IPS DF 6.9 (cell line): ENCODE results near the gene FAM187B.
"Not testable (repeated sequence)": the region's sequence is repeated elsewhere in the genome, so short reads cannot be mapped to it uniquely, and the experiment has no call there.

ENCODE experiments used
- DNase-seq: peaks from one replicate; pipeline ENCODE4 v3.0.0-alpha.2; 2013; ENCODE audit warnings: low read depth, low spot score
- H3K27ac ChIP-seq: one replicate; pipeline ENCODE4 v1.5.1; 2013; ENCODE audit warnings: low read length, control low read depth
- H3K27me3 ChIP-seq: 2 replicates; pipeline ENCODE4 v1.6.1; 2013; ENCODE audit warnings: mild to moderate bottlenecking, low read length; ENCODE audit not compliant: control insufficient read depth, insufficient read depth
- H3K36me3 ChIP-seq: 2 replicates; pipeline ENCODE4 v1.6.1; 2013; ENCODE audit warnings: low read length; ENCODE audit not compliant: control insufficient read depth, insufficient read depth
- H3K4me1 ChIP-seq: 2 replicates; pipeline ENCODE4 v1.6.1; 2013; ENCODE audit warnings: low read length; ENCODE audit not compliant: control insufficient read depth, insufficient read depth
- H3K4me3 ChIP-seq: 2 replicates; pipeline ENCODE4 v1.5.1; 2013; ENCODE audit warnings: mild to moderate bottlenecking, low read length
- H3K9me3 ChIP-seq: 2 replicates; pipeline ENCODE4 v1.6.1; 2013; ENCODE audit warnings: low read length, inconsistent platforms; ENCODE audit not compliant: control insufficient read depth, insufficient read depth
- WGBS: extraction: QIAGEN DNeasy Blood & Tissue Kit; methylation state at CpG from one replicate; pipeline ENCODE4 v1.1.7; 2013; ENCODE audit warnings: mixed read lengths, missing lambda C conversion rate; ENCODE audit not compliant: insufficient read length, insufficient coverage; 5-methylcytosine and 5-hydroxymethylcytosine counted together

Gene FAM187B

GRCh38 chr19:35229601-35230000 is 1.1 kb upstream of the FAM187B start:
- WGBS = no CpG with 5 or more reads among the region's 8 CpGs
- no peak for DNase-seq
- Histone ChIP-seq H3K27me3 (no peaks in the 10 kb centered on the region), H3K9me3 (no peaks in the 10 kb centered on the region), H3K36me3 (no peaks in the 10 kb centered on the region), H3K4me3 (no peak overlapping the region), H3K4me1 (peaks cover 2% of the 10 kb centered on the region; the same call in 1 of the 2 replicates), H3K27ac (no peak overlapping the region)

DNA sequence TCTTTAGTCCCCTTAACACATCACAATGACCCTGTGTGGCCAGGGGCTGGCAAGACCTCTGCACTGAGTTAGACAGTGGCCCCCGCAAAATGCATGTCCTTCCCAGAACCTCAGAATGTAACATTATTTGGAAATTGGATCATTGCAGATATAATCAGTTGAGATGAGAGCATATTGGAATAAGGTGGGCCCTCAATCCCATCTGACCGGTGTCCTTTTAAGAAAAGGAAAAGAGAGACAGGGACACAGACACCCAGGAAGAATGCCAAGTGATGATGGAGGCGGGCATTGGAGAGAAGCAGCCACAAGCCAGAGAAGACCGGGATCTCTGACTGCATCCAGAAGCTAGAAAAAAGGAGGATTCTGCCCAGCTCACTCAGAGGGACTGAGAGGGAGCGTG is 1.8 kb downstream of the FAM187B start:
- H3K27me3 ChIP-seq = no peaks in the 10 kb centered on the region
- DNase-seq = no peak
- no peaks in the 10 kb centered on the region for H3K36me3 ChIP-seq
- H3K4me1 ChIP-seq = peaks cover 2% of the 10 kb centered on the region; the same call in 1 of the 2 replicates
- WGBS = no CpG with 5 or more reads among the region's 5 CpGs
- H3K4me3 ChIP-seq = no peak overlapping the region
- H3K9me3 ChIP-seq = no peaks in the 10 kb centered on the region
- no peak overlapping the region for H3K27ac ChIP-seq

GRCh38 chr19:35225951-35226350 is 2.6 kb downstream of the FAM187B start:
- H3K4me1 ChIP-seq = peaks cover 2% of the 10 kb centered on the region; the same call in 1 of the 2 replicates
- no peaks in the 10 kb centered on the region for H3K36me3 ChIP-seq
- WGBS = no CpG with 5 or more reads among the region's 6 CpGs
- no peak overlapping the region for H3K27ac ChIP-seq
- H3K4me3 ChIP-seq = no peak overlapping the region
- H3K27me3 ChIP-seq = no peaks in the 10 kb centered on the region
- H3K9me3 ChIP-seq = no peaks in the 10 kb centered on the region
- DNase-seq = no peak

DNA sequence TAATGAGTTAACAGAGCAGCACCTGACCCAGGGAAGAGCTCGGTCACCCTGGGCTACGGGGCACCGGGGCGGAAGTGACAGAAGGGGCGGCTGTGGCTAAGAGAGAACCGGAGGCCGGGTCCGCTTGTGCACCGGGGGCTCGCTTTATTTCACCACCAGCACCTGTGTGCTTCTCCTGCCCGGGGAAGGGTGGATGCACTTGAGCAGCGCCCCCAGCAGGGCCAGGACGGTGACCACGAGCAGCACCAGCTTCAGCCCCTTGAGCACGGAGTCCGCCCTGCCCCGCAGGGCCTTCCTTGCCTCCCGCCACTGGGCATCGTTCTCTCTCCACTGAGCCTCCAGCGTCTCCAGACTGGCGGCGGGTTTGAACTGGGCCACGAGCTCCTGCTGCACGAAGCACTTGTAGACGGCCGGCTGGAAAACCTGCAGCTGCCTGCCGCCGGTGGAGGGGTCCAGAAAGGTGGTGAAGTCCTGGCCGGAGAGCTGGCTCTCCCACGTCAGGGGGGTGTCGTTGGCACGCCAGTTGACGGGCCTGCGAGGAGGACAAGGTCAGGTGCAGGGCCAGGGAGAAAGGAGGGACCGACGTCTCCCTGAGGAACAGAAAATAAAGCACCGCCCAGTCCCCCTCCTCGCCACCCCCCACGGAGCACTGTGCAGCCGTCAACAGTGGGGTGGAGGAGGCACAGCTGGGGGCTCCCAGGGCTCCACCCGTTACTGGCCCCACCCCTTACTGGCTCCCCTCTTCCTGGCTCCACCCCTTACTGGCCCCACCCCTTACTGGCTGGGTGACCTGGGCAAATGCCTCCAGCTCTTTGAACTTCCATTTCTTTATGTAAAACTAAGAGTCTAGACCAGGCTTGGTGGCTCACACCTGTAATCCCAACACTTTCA is 3.6 kb downstream of the FAM187B start:
- Histone ChIP-seq H3K4me3 (no peak overlapping the region), H3K27me3 (no peaks in the 10 kb centered on the region), H3K27ac (no peak overlapping the region), H3K4me1 (peaks cover 2% of the 10 kb centered on the region; the same call in 1 of the 2 replicates), H3K36me3 (no peaks in the 10 kb centered on the region), H3K9me3 (no peaks in the 10 kb centered on the region)
- DNase-seq = no peak
- WGBS = no CpG with 5 or more reads among the region's 41 CpGs

- Histone ChIP-seq H3K36me3 (no peaks in the 10 kb centered on the region), H3K9me3 (no peaks in the 10 kb centered on the region), H3K4me3 (no peak overlapping the region), H3K27me3 (no peaks in the 10 kb centered on the region), H3K4me1 (peaks cover 2% of the 10 kb centered on the region; the same call in 1 of the 2 replicates), H3K27ac (no peak overlapping the region)
- no peak for DNase-seq
- WGBS = no CpG with 5 or more reads among the region's 4 CpGs
These were observed 4.6 kb downstream of the FAM187B start for GRCh38 chr19:35223862-35224505.

GRCh38 chr19:35223084-35223790 is 5.3 kb downstream of the FAM187B start:
- no peaks in the 10 kb centered on the region for H3K9me3 ChIP-seq
- no CpG with 5 or more reads among the region's 6 CpGs for WGBS
- H3K27ac ChIP-seq = no peak overlapping the region
- H3K4me1 ChIP-seq = peaks cover 2% of the 10 kb centered on the region; the same call in 1 of the 2 replicates
- no peaks in the 10 kb centered on the region for H3K36me3 ChIP-seq
- no peak overlapping the region for H3K4me3 ChIP-seq
- no peaks in the 10 kb centered on the region for H3K27me3 ChIP-seq
- DNase-seq = no peak

DNA sequence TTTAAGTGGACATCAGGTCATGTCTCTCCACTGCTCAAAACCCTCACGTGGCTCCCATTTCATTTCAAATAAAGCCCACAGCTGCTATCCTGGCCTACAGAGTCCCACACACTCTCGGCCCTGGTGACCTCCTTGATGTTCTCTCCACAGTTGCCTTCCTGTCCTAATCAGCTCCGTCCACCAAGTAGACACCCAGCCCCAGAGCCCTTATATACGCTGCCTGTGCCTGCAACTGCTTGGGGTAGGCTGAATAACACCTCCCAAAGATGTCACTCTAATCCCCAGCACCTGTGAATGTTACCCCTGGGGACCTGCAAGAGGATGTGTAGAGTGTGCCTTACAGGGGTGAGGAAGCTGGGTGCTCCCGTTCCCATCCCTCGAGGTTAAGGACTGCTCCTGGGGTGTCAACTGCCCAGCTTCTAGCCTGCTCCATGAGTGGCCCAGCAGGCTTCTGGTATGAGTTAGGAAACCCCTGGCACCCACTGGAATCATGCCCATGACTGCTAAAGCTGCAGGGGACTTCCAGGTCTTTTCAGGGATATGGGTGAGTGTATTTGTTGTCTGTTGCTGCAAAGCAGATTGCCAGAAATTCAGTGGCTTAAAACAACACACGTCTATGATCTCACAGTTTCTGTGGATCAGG is 6.0 kb downstream of the FAM187B start:
- Histone ChIP-seq H3K4me1 (peaks cover 2% of the 10 kb centered on the region; the same call in 1 of the 2 replicates), H3K4me3 (no peak overlapping the region), H3K36me3 (no peaks in the 10 kb centered on the region), H3K27me3 (no peaks in the 10 kb centered on the region), H3K9me3 (no peaks in the 10 kb centered on the region), H3K27ac (no peak overlapping the region)
- no CpG with 5 or more reads among the region's 7 CpGs for WGBS
- DNase-seq = no peak

- not testable (repeated sequence) for H3K36me3 ChIP-seq, H3K9me3 ChIP-seq, H3K27me3 ChIP-seq, DNase-seq, H3K4me1 ChIP-seq, H3K27ac ChIP-seq, H3K4me3 ChIP-seq
- no CpG with 5 or more reads among the region's 4 CpGs for WGBS
These were observed 7.5 kb downstream of the FAM187B start for GRCh38 chr19:35220973-35221590.

GRCh38 chr19:35220315-35220921 is 8.1 kb downstream of the FAM187B start:
- no peak for DNase-seq
- no peaks in the 10 kb centered on the region for H3K27me3 ChIP-seq
- no peak overlapping the region for H3K27ac ChIP-seq
- no peaks in the 10 kb centered on the region for H3K9me3 ChIP-seq
- WGBS = no CpG with 5 or more reads among the region's 3 CpGs
- no peak overlapping the region for H3K4me3 ChIP-seq
- H3K36me3 ChIP-seq = no peaks in the 10 kb centered on the region
- H3K4me1 ChIP-seq = peaks cover 2% of the 10 kb centered on the region; the same call in 1 of the 2 replicates
